Measurements from ENCODE around the gene PALD1. TPM values are rescaled to one million over a fixed set of nuclear protein-coding genes. Genes with fewer than 3 reads are reported as not detected.

Gene PALD1
- polyA plus RNA-seq, 2 of the 4 experiments (the other 2 are of a cell fraction), result 3.6 to 5.5 TPM

- DNase-seq (ENCODE audit: low read depth in 1 of 2, low spot score in 1 of 2) (no peak), FAIRE-seq (no peak), ATAC-seq (no peak)
- Histone ChIP-seq H3K4me3 (no peak overlapping the region), H3K4me2 (no peak overlapping the region), H3K27ac (no peak overlapping the region), H3K9me3 (no peaks in the 10 kb centered on the region), H3K4me1 (no peaks in the 10 kb centered on the region)
- 58% methylated on average over 4 of the region's 4 CpGs for WGBS (ENCODE audit: missing lambda C conversion rate)
- ChIA-PET POLR2A (no interaction called here), CTCF (no interaction called here)
- TF ChIP-seq HES2 (IDR thresholded peaks at IDR 0.05) (no peak), E2F6 (IDR thresholded peaks at IDR 0.05; ENCODE audit: borderline replicate concordance, low read depth) (no peak), NFE2L2 (conservative IDR thresholded peaks at IDR 0.05; ENCODE audit: low read length) (no peak), KDM5A (IDR thresholded peaks at IDR 0.05) (no peak), TP53 (CRISPR knock-in tag; IDR thresholded peaks at IDR 0.05) (no peak)
Measured at GRCh38 chr10:70604106-70604505, 125.5 kb downstream of the PALD1 start.

- POLR2A ChIA-PET, result no interaction called here
- DNase-seq (ENCODE audit: low read depth in 1 of 2, low spot score in 1 of 2) (no peak), FAIRE-seq (no peak), ATAC-seq (no peak)
- 21% methylated on average over 2 of the region's 2 CpGs for WGBS (ENCODE audit: missing lambda C conversion rate)
- Histone ChIP-seq H3K4me1 (no peaks in the 10 kb centered on the region), H3K27ac (no peak overlapping the region), H3K9me3 (no peaks in the 10 kb centered on the region), H3K4me2 (no peak overlapping the region), H3K4me3 (no peak overlapping the region)
- CTCF ChIA-PET, result interaction anchor here (1.0 to 1.8 kb wide), 2 partner anchors 14 to 55 kb away, joined by 3 to 7 read pairs; no protein-coding TSS in a partner anchor
- TF ChIP-seq PBX3 (IDR thresholded peaks at IDR 0.05) (no peak), CHD4 (IDR thresholded peaks at IDR 0.05; ENCODE audit: borderline replicate concordance) (no peak), FOSL2 (IDR thresholded peaks at IDR 0.05) (no peak), FOSL2 (CRISPR knock-in tag; IDR thresholded peaks at IDR 0.05) (no peak), REST (IDR thresholded peaks at IDR 0.05) (no peak), KDM1A (IDR thresholded peaks at IDR 0.05; ENCODE audit: low read depth) (no peak), ZNF302 (CRISPR knock-in tag; IDR thresholded peaks at IDR 0.05) (no peak), RNF2 (IDR thresholded peaks at IDR 0.05; ENCODE audit: borderline replicate concordance, low read depth) (no peak), HOXB13 (CRISPR knock-in tag; IDR thresholded peaks at IDR 0.05; ENCODE audit: low read depth) (no peak), EP300 (IDR thresholded peaks at IDR 0.05) (no peak), PHF8 (IDR thresholded peaks at IDR 0.05; ENCODE audit: borderline replicate concordance, low read depth) (no peak), CHD2 (IDR thresholded peaks at IDR 0.05; ENCODE audit: low read length, partially characterized antibody) (no peak), ESRRA (IDR thresholded peaks at IDR 0.05; ENCODE audit: borderline replicate concordance, low read length) (no peak), HOXB5 (CRISPR knock-in tag; IDR thresholded peaks at IDR 0.05) (no peak), CEBPB (IDR thresholded peaks at IDR 0.05) (no peak), ELK1 (IDR thresholded peaks at IDR 0.05; ENCODE audit: low read depth, low read length) (no peak), CBX2 (IDR thresholded peaks at IDR 0.05; ENCODE audit: borderline replicate concordance, low read depth) (no peak), TFCP2L1 (CRISPR knock-in tag; IDR thresholded peaks at IDR 0.05) (no peak), POLR2A (IDR thresholded peaks at IDR 0.05; ENCODE audit: low read length) (no peak), CBX8 (IDR thresholded peaks at IDR 0.05) (no peak)
Measured at GRCh38 chr10:70605161-70605560, 126.6 kb downstream of the PALD1 start.

Data from A549 (cell line).